OCI-LY7 (cell line): ENCODE data around the gene MACROD1. TPM values are rescaled to one million over a fixed set of nuclear protein-coding genes. Genes with fewer than 3 reads are reported as not detected.

ENCODE experiments used
- BruUV-seq: library from RNA; stranded (reverse); fragments of 400-500 nt; replicated peaks from 2 replicates; lab custom pipeline; 2021; lab: Mats Ljungman, UMichigan
- CTCF ChIA-PET: fragments of 300-600 bp; sonication (Branson Sonifier 250); formaldehyde crosslinking; loops from one replicate; lab custom pipeline; 2022; ENCODE audit warnings: antibody characterized with exemption; ENCODE audit not compliant: unreplicated experiment; lab: Charles Lee
- POLR2A ChIA-PET: fragments of 300-600 bp; sonication (Branson Sonifier 250); formaldehyde crosslinking; loops from one replicate; lab custom pipeline; 2022; ENCODE audit warnings: antibody characterized with exemption; lab: Charles Lee
- DNase-seq: peaks from one replicate; pipeline ENCODE4 v3.0.0-alpha.2; 2015; ENCODE audit warnings: low spot score
- H2AFZ ChIP-seq: fragments of 200-600 bp; sonication (generic), shearing (Covaris generic); 2 replicates; pipeline ENCODE4 v1.6.1; 2014; ENCODE audit warnings: mild to moderate bottlenecking, antibody characterized with exemption, low read length, moderate library complexity
- H3K27ac ChIP-seq: fragments of 200-600 bp; sonication (generic); 2 replicates; pipeline ENCODE4 v1.5.1; 2014; ENCODE audit warnings: mixed run types, low read depth, mild to moderate bottlenecking, moderate library complexity, low read length, inconsistent platforms; ENCODE audit not compliant: poor library complexity, severe bottlenecking
- H3K36me3 ChIP-seq: fragments of 200-600 bp; sonication (generic); 2 replicates; pipeline ENCODE4 v1.6.1; 2014; ENCODE audit warnings: mild to moderate bottlenecking, antibody characterized with exemption, low read length, moderate library complexity, mixed read lengths; ENCODE audit not compliant: insufficient read depth
- H3K4me1 ChIP-seq: fragments of 200-600 bp; sonication (generic); 2 replicates; pipeline ENCODE4 v1.5.1; 2014; ENCODE audit warnings: mild to moderate bottlenecking, low read length; ENCODE audit not compliant: insufficient read depth, poor library complexity, severe bottlenecking
- H3K4me2 ChIP-seq: fragments of 200-600 bp; sonication (generic); 2 replicates; pipeline ENCODE4 v1.6.1; 2014; ENCODE audit warnings: mild to moderate bottlenecking, low read length
- H3K4me3 ChIP-seq: fragments of 200-600 bp; sonication (generic); 2 replicates; pipeline ENCODE4 v1.5.1; 2014; ENCODE audit warnings: mild to moderate bottlenecking, low read depth, low read length; ENCODE audit not compliant: poor library complexity, severe bottlenecking
- H3K79me2 ChIP-seq: fragments of 200-600 bp; sonication (generic); 2 replicates; pipeline ENCODE4 v1.6.1; 2016; ENCODE audit warnings: low read depth, mild to moderate bottlenecking, low read length, moderate library complexity, mixed read lengths; ENCODE audit not compliant: insufficient read depth
- H3K9me2 ChIP-seq: fragments of 200-600 bp; sonication (generic); 2 replicates; pipeline ENCODE4 v1.6.1; 2016; ENCODE audit warnings: mild to moderate bottlenecking, low read length, mixed read lengths; ENCODE audit not compliant: insufficient read depth
- H3K9me3 ChIP-seq: fragments of 200-600 bp; sonication (generic); 2 replicates; pipeline ENCODE4 v1.6.1; 2014; ENCODE audit warnings: mild to moderate bottlenecking, mixed run types, low read length, mixed read lengths
- H4K20me1 ChIP-seq: fragments of 200-600 bp; sonication (generic); 2 replicates; pipeline ENCODE4 v1.6.1; 2014; ENCODE audit warnings: mild to moderate bottlenecking, antibody characterized with exemption, low read length, moderate library complexity, mixed read lengths; ENCODE audit not compliant: insufficient read depth
- EZH2phosphoT487 ChIP-seq: fragments of 200-600 bp; sonication (generic); IDR thresholded peaks from 2 replicates; pipeline ENCODE4 v1.6.1; 2018; ENCODE audit warnings: low read depth, borderline replicate concordance, mild to moderate bottlenecking, mixed run types, antibody characterized with exemption, low read length, moderate library complexity, mixed read lengths
- intact Hi-C: fragments of 100-400 bp; cut with micrococcal nuclease; formaldehyde crosslinking; loops from one replicate; pipeline ENCODE4 v1.10.0; 2022; ENCODE audit not compliant: unreplicated experiment
- total RNA-seq, 2 experiments: library from RNA; depleted of rRNA in 1 of 2; stranded (reverse); fragments of >200 nt in 1 of 2; shearing (Covaris generic) in 1 of 2; gene quantifications; 2 replicates each; pipeline ENCODE4 v1.2.3, GENCODE V29; 2014 to 2022
- TF ChIP-seq, protein P1 (sequence below): fragments of 200-600 bp; sonication (generic); conservative IDR thresholded peaks from 2 replicates; pipeline ENCODE4 v1.5.1; 2014; ENCODE audit warnings: mild to moderate bottlenecking, antibody characterized with exemption, low read length, moderate library complexity, mixed read lengths

MACROD1 gene
- total RNA-seq, 2 experiments from 2014 or later: 14.7 to 25.4 TPM

DNA sequence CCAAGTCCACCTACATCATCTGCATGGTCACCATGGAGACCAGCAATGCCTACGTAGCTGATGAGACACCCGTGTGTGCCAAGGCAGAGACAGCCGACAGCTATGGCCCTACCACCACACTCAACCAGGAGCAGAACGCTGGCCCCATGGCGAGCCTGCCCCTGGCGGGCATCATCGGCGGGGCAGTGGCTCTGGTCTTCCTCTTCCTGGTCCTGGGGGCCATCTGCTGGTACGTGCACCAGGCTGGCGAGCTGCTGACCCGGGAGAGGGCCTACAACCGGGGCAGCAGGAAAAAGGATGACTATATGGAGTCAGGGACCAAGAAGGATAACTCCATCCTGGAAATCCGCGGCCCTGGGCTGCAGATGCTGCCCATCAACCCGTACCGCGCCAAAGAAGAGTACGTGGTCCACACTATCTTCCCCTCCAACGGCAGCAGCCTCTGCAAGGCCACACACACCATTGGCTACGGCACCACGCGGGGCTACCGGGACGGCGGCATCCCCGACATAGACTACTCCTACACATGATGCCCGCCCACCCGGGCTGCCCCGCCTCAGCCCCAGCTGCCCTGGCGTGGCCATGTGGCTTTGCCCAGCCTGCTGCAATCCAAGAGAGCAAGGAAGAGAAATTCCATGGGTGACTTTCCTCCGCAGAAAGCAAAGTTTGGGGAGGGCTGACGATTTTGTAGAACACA is 48.0 kb downstream of the MACROD1 start:
- no peaks in the 10 kb centered on the region for H3K36me3 ChIP-seq
- no peak overlapping the region for H2AFZ ChIP-seq
- intact Hi-C loops: no loop called here
- H3K4me3 ChIP-seq: no peak overlapping the region
- H3K4me1 ChIP-seq: no peaks in the 10 kb centered on the region
- TF ChIP-seq, protein P1, sequence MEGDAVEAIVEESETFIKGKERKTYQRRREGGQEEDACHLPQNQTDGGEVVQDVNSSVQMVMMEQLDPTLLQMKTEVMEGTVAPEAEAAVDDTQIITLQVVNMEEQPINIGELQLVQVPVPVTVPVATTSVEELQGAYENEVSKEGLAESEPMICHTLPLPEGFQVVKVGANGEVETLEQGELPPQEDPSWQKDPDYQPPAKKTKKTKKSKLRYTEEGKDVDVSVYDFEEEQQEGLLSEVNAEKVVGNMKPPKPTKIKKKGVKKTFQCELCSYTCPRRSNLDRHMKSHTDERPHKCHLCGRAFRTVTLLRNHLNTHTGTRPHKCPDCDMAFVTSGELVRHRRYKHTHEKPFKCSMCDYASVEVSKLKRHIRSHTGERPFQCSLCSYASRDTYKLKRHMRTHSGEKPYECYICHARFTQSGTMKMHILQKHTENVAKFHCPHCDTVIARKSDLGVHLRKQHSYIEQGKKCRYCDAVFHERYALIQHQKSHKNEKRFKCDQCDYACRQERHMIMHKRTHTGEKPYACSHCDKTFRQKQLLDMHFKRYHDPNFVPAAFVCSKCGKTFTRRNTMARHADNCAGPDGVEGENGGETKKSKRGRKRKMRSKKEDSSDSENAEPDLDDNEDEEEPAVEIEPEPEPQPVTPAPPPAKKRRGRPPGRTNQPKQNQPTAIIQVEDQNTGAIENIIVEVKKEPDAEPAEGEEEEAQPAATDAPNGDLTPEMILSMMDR: no peak
- TF ChIP-seq EZH2phosphoT487: no peak
- POLR2A ChIA-PET: no interaction called here
- H3K4me2 ChIP-seq: no peak overlapping the region
- DNase-seq: no peak
- no peaks in the 10 kb centered on the region for H3K9me2 ChIP-seq
- CTCF ChIA-PET: no interaction called here
- no peaks in the 10 kb centered on the region for H4K20me1 ChIP-seq
- H3K27ac ChIP-seq: no peak overlapping the region
- BruUV-seq: no TSS peak
- H3K79me2 ChIP-seq: no peaks in the 10 kb centered on the region
- H3K9me3 ChIP-seq: no peaks in the 10 kb centered on the region

GRCh38 chr11:64115531-64116522 is 50.1 kb downstream of the MACROD1 start:
- intact Hi-C loops: no loop called here
- POLR2A ChIA-PET: interaction anchor here (0.5 to 0.6 kb wide), 2 partner anchors 498 to 1354 kb away, joined by 3 to 4 read pairs; partner anchors contain the start of gene POLR2G
- CTCF ChIA-PET: no interaction called here

More at GRCh38 chr11:64115531-64116522, 50.1 kb downstream of the MACROD1 start:
- H3K36me3 ChIP-seq: no peaks in the 10 kb centered on the region
- H3K4me3 ChIP-seq: no peak overlapping the region
- no TSS peak for BruUV-seq
- H3K79me2 ChIP-seq: no peaks in the 10 kb centered on the region
- no peaks in the 10 kb centered on the region for H3K9me2 ChIP-seq
- H3K9me3 ChIP-seq: no peaks in the 10 kb centered on the region
- no peak overlapping the region for H3K4me2 ChIP-seq
- TF ChIP-seq, protein P1: no peak
- TF ChIP-seq EZH2phosphoT487: no peak
- no peaks in the 10 kb centered on the region for H3K4me1 ChIP-seq
- no peak overlapping the region for H3K27ac ChIP-seq
- no peak overlapping the region for H2AFZ ChIP-seq
- no peaks in the 10 kb centered on the region for H4K20me1 ChIP-seq
- DNase-seq: no peak
